ENCODE data around the gene GSG1L. TPM values are rescaled to one million over a fixed set of nuclear protein-coding genes. Genes with fewer than 3 reads are reported as not detected.

The GSG1L gene
- total RNA-seq, 1 experiment from 2014 or later: not detected

DNA sequence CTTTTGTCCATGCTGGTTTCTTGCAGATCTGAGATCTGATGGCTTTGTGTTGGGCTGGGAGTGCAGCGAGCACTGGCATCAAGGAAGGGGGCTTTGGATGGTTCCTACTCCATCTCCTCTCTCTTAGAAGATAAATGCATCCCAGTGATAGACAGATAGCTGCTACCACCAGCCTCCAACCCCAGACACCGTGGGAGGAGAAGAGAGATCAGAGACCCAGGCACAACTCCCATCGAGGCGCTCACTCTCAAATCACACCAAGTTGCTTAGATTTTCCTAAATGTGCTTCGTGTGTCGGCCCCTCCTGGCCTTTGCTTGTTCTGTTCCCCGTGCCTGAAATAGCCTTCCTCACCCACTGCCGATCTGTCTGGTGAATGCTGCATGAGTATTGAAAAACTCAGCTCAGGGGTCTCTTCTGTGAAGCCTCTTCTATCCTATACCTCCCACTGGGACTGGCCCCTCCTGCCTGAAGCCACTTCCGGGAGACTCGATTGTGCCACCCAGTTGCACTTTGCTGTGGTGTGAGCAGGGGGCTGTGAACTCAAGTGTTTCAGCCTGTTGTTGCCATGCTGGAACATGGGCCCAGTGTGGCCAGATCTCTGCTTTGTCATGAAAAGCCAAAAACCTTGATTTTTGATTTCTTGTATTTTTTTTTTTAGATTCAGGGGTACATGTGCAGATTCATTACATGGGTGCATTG lies 242.7 kb downstream of the GSG1L start:
- DNase-seq (ENCODE audit: low read depth): no peak

DNA sequence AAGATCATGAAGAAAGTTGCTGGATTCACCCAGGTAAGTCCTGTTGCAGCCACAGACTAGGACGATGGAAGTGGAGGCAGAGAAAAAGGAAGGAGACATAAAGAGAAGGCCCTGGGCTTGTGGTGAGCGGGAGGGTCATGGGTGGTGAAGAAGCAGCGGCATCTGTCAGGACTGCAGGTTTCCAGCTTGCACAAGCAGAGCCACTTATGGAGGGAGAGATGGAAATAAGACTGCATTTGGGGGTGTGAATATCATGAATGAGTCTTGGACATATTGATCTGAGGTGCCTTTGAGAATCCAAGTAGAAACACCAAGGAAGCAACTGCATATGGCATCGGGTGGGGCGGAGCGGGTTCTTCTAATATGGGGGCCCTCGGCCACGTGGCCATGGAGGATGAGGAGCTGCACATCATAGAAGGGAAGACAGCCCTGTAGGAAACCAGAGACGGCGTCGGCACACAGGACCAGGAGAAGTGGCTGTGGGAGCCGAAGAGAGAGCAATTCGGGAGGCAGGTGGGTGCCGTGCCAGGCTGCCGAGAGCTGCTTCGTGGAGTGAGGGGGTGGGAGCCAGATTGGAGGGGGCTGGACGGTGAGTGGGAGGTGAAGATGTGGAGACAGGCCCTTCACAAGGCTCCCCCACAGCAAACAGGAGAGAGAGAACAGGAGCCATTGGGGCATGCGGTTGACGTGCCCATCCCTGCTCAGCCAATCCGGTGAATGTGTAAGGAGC lies 243.5 kb downstream of the GSG1L start:
- no peak for DNase-seq (ENCODE audit: low read depth)

DNA sequence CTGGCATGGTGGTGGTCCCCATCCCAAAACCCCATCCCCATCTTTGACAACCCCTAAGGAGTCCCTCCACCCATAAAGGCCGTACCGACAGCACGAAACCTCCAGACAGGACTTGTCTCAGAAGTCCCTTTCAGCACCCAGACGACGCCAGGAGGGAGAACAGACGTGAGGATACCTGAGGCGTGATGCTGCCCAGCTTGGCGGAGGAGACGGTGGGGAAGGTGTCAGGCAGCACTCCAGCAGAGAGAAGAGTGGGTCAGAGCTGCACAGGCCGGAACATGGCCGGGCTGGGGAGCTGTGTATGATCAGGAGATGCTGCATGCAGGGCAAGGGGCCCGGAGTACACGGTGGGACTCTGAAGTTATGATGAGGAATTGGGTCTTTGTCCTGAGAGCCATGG lies 244.2 kb downstream of the GSG1L start:
- no peak for DNase-seq (ENCODE audit: low read depth)

DNA sequence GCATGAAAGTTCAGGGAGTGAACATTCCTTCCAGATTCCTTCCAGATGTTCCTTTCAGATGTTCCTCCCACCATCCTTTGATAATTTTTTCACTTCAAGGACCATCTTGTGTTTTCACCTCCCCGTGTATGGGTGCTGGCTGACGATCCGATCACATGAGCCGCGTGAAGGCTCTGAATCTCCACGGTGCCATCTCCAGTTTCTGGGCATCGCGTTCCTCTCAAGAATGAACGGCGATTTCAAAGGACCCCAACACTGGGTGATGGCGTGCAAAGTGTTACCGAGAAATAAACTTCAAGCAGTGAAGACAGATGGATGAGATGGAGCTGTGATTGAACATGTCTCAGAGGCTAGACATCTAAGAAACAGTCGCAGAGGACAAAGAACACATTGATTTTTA lies 245.3 kb downstream of the GSG1L start:
- no peak for DNase-seq (ENCODE audit: low read depth)

DNA sequence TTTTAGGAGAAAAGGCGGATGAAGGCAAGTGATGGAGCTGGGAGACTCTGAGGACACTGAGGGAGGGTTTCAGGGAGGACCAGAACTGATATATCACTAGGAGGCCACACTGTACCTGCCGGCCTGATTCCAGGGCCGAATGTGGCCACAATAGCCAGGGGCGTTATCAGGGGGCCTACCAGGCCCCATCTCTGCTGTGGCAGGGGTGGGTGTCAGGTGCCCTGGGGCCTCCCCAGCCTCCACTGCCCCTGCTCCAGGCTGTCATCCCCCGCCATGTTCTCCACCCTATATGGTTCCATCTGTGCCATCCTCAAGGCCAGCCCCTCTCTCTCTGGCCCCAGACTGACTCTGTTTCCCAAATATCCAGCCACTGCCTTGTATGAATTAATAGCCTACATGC lies 246.5 kb downstream of the GSG1L start:
- DNase-seq (ENCODE audit: low read depth): no peak

DNA sequence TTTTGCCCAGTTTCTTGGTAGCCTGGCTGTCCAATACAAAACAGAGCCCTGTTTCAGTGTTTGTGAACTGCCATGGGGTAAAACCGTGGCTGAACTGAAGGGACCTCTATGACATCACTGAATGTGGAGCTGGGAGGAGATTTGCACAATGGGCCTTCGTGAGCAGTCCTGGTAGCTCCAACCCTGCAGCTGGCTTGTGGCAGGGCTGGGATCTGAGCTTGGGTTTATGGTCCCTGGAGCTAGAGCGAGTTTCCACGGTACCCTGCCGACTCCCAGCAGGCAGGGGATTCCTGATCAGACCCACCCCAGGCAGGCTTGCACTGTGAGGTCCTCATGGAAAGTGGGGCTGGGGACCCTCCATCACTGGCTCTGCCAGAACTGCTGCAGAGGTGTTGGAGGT lies 247.0 kb downstream of the GSG1L start:
- DNase-seq (ENCODE audit: low read depth): no peak

DNA sequence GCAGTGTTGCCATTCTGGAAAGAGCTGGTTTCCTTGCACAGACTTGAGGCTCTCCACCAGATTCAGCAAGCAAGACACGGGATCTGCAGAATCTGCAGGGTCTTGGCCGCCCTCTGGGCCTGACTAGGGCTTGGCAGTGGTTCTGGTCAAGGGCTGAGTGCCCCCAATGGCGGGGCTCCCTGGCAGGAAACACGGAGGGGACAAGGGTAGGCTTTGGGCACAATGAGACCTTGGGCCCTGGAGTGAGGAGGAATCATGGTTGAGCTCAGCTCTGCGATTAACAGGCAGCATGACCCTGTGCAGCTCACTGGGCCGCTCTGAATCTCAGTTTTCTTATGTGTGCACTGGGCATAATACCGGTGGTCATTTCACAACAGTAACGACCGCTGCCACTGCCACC lies 249.9 kb downstream of the GSG1L start:
- no peak for DNase-seq (ENCODE audit: low read depth)

DNA sequence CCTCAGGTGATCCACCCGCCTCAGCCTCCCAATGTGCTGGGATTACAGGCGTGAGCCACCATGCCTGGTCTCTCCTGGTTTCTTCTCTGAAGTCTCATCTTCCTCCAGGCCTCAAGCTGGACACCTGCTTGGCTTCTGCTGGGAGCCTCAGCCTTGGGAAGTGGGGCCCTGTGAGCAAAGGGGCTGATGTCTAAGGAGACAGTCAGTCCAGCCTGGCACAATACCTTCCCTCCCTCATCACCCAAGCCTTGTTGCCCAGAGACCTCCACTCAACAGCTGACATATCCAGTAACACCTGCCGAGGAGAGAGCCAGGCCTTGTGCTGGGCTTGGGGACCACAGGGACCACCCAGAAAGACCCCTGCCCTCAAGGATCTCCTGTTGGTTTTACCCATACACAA lies 251.6 kb downstream of the GSG1L start:
- no peak for DNase-seq (ENCODE audit: low read depth)

DNA sequence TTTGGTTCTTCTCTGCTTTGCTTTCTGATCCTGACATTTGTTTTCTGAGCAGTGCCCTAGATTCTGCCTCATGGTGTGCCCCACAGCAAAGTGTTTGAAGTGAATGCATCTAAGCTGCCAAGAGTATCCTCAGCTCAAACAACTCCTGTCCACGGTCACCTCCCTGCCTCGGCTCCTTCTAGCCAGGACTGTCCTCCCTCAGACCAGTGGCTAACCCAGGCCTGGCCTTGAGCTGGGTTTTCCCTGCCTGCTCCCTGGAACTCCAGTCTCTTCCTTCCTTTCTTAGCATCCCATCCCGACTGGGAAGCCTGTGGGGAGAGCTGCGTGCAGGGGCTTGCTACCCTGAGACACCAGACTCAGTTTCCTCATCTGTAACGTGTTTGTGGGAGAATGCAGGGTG lies 256.5 kb downstream of the GSG1L start:
- no peak for DNase-seq (ENCODE audit: low read depth)

DNA sequence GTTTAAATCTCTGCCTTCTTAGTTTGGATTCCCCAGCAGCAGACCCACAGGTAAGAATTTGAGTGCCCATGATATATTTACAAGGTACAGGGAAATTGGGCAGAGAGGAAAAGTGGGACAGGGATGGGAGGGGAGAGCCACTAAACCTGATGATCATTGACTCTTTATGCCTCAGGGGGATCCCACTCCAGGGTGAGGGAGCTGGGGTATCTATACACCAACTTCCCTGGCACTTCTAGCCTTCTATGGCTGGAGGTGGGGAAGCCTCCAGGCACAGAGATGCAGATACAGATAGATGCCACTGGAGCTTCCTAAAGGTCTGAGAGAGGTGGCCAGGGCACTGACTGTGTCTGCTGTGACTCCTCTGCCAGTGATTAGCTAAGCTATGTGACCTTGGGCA lies 257.1 kb downstream of the GSG1L start:
- no peak for DNase-seq (ENCODE audit: low read depth)

DNA sequence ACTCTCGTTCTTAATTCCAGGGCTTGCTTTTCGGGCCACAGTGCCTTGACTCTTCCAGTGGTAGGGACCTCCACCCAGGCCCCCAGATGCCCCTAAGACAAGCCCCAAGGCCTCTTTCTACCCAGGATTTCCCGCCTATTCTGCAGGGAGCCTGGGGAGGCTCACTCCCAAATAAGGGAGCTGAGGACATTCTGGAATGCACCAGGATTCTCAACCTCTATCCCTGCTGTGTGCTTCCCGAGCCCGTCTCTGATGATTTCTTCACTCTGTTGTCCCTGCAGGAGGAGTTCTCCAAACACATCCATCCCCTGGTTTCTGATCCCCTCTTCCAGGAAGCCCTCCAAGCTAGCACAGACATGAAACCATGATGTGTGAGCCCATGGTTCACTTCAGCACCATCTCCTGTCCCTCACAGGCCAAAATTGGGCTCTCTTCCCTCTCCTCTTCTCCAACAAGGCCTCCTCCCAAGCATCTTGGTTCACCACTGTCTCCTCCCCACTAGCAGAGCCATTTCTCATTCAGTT lies 257.6 kb downstream of the GSG1L start:
- DNase-seq (ENCODE audit: low read depth): no peak

DNA sequence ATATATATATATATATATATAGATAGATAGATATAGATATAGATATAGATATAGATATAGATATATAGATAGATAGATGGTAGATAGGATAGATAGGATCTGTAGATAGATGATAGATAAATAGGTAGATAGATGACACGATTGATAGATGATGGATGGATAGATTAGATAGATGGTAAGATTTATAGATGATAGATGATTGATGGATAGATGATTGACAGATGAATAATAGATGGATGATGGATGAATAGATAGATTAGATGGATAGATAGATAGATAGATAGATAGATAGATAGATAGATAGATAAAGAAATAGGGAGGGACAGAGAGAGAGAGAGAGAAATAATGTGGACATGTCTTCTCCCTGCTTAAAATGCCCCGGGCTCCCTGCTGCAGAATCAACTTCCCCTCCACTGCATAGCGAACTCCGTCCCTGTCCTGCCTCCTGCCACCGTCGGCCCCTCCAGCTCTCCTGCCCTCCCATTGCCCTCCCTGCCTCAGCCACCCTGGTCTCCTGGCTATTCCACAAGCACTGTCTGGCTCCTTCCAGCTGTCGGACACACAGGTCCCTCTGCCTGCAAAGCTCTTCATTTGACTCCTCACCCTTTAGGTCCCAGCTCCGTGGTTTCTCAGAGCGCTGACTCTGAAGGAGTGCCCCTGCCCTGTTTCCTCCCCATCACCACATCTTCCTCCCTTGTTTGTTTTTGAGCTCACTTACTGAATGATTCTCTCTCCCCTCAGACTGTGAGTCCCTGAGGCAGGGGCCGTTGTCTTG lies 259.6 kb downstream of the GSG1L start:
- no peak for DNase-seq (ENCODE audit: low read depth)

DNA sequence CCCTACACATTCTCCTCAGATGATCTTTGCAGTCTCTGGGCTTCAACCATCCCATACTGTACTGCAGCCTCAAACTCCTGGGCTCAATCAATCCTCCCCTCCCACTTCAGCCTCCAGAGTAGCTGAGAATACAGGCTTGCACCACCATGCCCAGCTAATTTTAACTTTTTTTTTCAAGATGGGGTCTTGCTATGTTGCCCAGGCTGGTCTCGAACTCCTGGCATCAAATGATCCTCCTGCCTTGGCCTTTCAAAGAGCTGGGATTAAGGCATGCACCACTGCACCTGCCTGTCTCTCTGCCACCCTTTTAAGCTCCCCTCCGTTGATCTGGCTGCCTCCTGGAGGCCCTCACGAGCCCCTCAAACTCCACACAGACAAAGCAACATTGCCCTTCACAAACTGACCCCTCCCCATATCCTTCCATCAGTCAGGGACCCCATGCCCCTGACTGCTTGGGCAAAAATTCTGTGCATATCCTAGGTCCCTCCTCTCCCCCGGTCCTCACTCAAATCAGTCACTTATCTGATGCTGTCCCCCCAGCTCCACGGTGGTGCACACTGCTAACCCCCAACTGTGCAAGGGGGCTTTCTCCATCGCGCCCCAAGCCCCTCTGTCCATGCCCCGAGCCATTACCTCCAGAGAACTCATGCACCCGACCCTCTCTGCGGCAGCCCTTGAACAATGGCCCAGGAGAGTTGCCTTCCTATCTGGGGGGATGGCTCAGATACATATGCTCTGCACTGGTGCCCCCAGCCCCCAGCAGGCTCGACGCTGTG lies 260.7 kb downstream of the GSG1L start:
- no peak for DNase-seq (ENCODE audit: low read depth)

DNA sequence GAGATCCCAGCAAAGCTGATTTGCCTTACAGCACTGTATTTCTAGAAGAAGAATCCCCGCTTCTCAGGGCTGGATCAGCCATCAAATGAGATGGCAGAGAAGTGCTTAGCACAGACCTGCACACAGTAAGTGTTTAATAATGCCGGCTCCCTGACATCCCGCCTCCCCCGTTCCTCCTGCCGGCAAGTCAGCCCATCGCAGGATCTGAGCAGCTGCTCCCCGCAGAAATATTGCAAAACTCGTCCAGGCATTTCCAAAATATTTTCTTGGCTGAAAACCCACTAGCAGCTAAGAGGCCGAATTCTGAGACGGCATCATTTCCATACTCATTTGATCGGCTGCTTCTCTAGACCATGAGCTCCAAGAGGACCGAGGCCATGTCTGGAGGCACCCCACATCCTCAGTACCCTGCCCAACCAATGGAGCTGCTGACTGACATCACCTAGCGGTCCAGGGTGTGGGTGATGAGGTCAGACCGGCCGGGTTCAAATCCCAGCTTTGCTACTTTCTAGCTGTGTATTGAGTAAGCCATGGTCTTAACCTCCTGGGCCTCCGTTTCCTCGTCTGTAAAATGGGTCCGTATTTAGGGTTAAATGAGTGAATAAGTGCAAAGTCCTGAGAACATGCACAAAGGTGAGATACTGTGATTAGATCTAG lies 262.1 kb downstream of the GSG1L start:
- no peak for DNase-seq (ENCODE audit: low read depth)

DNA sequence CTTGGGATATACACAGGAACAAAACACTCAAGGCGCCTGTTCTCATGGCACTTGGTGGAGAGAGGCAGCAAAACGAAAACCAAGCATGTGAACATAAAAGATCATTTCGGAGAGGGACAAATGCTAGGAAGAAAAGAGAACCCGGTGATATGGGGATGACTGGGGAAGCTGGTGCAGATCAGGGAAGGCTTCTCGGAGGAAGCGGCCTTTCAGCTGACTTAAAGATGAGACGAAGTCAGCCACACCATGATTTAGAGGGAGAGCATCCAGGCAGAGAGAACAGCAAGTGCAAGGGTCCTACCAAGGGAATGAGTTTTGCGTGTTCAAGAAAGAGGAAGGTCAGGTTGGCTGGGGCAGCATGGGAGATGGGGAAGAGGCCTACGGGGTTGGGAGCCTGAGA lies 262.7 kb downstream of the GSG1L start:
- no peak for DNase-seq (ENCODE audit: low read depth)

DNA sequence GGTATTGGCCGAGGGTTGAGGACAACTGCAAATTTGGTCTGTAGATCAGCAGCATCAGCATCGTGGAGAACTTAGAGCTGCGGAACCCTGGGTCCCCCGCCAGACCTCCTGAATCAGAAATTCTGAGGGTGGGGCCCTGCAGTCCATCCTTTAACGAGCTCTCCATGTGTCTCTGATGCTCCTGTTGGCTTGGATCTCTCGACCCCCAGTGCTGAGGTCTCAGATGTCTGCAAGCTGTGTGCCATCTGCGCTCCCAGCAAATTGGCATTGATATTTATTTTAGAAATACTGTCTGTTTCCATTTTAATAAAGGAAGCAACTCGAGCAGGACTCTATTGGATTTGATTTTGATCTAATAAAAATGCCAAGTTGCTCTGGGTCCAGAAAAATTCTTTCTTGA lies 263.6 kb downstream of the GSG1L start:
- no peak for DNase-seq (ENCODE audit: low read depth)

DNA sequence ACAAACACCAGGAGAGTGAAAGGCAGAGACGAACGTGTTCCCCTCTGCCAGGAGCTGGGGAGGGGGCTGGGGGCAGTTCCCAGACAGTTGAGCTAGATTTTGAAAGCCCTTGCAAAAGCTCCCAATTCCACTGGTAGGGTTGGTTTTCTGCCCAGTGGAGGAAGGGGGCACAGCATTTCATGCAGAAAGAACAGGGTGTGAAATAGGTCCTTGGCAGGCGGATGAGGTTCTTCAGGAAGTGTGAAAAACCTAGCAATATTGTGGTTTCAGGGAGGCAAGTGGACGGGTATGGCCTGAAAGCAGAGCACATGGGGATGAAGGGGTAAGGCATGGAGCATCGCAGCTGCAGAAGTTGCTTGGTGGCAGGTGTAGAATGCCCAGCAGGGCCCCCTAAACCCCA lies 265.3 kb downstream of the GSG1L start:
- DNase-seq (ENCODE audit: low read depth): no peak

DNA sequence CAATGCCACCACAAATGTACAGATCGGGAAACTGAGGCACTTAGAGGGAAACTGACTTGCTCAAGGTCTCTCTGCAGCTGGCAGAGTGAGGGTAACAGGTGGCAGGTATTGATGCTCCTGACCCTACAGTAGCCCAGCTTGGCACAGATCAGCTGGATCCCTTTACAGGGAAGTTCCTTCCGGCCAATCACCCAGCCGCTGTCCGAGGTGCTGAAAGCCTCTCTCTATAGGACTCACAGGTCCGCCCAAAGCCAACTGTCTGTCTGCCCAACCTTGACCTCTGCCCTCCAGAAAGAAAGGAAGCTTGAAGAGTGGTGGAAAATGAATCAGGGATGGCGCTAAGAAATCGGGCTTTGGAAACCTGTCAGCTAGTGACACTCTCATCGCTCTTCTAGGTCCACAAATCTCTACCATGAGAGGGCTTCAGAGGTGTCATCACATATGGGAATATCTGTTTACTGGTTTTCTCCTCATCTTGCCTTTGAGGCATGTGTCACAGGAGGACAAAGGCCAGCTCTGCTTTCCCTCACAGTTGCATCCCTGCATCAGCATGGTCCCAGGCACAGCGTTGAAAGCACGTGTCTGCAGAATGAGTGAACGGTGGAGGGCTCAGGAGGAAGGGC lies 267.4 kb downstream of the GSG1L start:
- peak; percentile 43 for DNase-seq (ENCODE audit: low read depth)

DNA sequence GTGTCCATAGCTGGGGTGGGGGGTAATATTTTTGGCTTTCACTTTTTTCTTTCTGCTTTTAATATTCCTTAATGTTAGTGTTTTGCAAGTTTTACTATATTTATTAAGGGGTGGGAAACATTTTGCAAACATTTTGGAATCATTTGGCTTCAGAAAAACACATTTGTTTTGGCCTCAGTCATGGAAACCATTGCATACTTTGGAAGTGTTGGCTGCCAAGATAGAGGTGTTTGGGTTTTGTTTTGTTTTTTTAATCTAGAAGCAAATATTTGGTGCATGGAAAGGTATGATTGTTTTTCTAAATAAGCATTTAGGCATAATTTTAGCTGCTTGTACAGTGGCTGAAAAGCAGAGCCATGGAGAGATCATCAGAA lies 270.3 kb downstream of the GSG1L start:
- no peak for DNase-seq (ENCODE audit: low read depth)

DNA sequence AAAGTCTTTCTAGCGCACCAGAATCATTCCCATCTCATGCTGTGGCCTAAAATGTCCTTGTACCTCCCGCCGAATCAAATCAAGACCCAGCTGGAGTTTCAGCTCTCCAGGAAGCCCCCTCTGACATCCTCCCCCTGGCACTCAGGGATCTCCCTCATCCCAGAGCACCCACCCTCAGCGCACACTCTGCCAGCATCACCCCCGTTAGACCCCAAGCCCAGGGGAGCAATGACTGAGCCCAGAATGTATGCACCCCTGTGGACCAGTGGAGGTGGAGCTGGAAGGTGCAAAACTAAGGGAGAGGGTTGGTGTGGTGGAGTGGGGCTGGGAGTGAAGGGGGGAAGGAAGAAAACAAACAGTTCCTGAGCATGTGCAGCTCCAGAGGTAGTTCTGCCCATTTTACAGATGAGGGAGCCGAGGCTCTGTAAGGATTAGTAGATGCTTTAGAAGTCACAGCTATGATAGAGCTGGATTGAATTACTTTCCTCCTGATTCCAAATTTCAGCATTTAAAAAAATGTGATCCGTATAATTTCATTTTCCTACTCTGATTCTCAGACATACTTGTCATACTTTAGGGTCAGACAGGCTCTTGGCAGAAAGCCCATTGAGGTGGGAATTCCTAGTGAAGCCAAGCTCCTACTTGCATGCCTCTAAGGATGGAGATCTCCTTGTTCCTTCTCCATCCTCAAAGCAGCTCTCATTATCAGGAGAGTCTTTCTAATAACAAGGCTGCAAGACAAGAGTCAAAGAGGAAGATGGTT lies 270.8 kb downstream of the GSG1L start:
- DNase-seq (ENCODE audit: low read depth): no peak
